ENCODE measurements around the gene PDP2.

GRCh38 chr16:66916518-66916917, 36.2 kb downstream of the PDP2 start:
- TF ChIP-seq ZNF274 (IDR thresholded peaks at IDR 0.05; ENCODE audit: low read depth, low read length), result no peak
- no peak for TF ChIP-seq YY1 (IDR thresholded peaks at IDR 0.05; ENCODE audit: insufficient read depth, insufficient read length)

Measured in NT2/D1 (cell line).